Esophagus squamous epithelium (tissue), 5 donors: ENCODE measurements around the gene SLC35F4. TPM values are rescaled to one million over a fixed set of nuclear protein-coding genes. Genes with fewer than 3 reads are reported as not detected.

Experiments
- DNase-seq: peaks from one replicate; lab custom pipeline; 2025; lab: John Stamatoyannopoulos, UW
- H3K27ac ChIP-seq, 4 donors: fragments of 200-600 bp; sonication (generic); one replicate each; pipeline ENCODE4 v1.5.1; 2016 to 2019; ENCODE audit warnings: mild to moderate bottlenecking in 1 of 4
- H3K27me3 ChIP-seq, 4 donors: fragments of 200-600 bp; sonication (generic); 1 replicate in 3 of 4; 2 replicates in 1 of 4; pipeline versions ENCODE4 v1.5.1 to v1.6.0; 2017 to 2021; ENCODE audit warnings: antibody characterized with exemption in 1 of 4
- H3K36me3 ChIP-seq, 3 donors: fragments of 200-600 bp; sonication (generic); one replicate each; pipeline ENCODE4 v1.5.1; 2016 to 2019
- H3K4me1 ChIP-seq, 3 donors: fragments of 200-600 bp; sonication (generic); one replicate each; pipeline ENCODE4 v1.5.1; 2017 to 2019
- H3K4me3 ChIP-seq, 4 donors: fragments of 200-600 bp; sonication (generic); 1 replicate in 3 of 4; 2 replicates in 1 of 4; pipeline ENCODE4 v1.5.1; 2016 to 2019; ENCODE audit warnings: mild to moderate bottlenecking in 2 of 4, moderate library complexity in 1 of 4
- H3K9me3 ChIP-seq, 3 donors: fragments of 200-600 bp; sonication (generic); one replicate each; pipeline ENCODE4 v1.5.1; 2016 to 2019
- CTCF ChIP-seq, 6 experiments: fragments of 450-650 bp in 4 of 6; fragments of 200-600 bp in 2 of 6; sonication (generic) in 2 of 6; IDR thresholded peaks; one replicate each; pipeline ENCODE4 v1.5.1; 2016 to 2019; ENCODE audit warnings: antibody characterized with exemption in 6 of 6, mild to moderate bottlenecking in 4 of 6, moderate library complexity in 4 of 6
- POLR2A ChIP-seq, 4 donors: fragments of 450-650 bp; IDR thresholded peaks; one replicate each; pipeline ENCODE4 v1.6.1; 2017; ENCODE audit warnings: antibody characterized with exemption in 4 of 4, mild to moderate bottlenecking in 4 of 4, moderate library complexity in 3 of 4
- WGBS, 2 donors: methylation state at CpG; one replicate each; pipeline ENCODE4 v1.1.5; 2018; 5-methylcytosine and 5-hydroxymethylcytosine counted together
- intact Hi-C: fragments of 100-400 bp; cut with DNase I; formaldehyde crosslinking; loops from one replicate; pipeline ENCODE4 v1.15.0; 2022
- total RNA-seq, 4 donors: library from RNA; depleted of rRNA; stranded (reverse); fragments of >200 nt; gene quantifications; one replicate each; pipeline ENCODE4 v1.1.0, GENCODE V29; 2016
- donor health status: DM: yes; HTN: yes; CAD: no.

SLC35F4 gene
- total RNA-seq, 4 donors from 2014 or later: not detected

GRCh38 chr14:57889245-57889644 is 23.4 kb upstream of the SLC35F4 start:
- 25% methylated on average over 4 of the region's 4 CpGs; no CpG with 5 or more reads in 1 of the 2 donors for WGBS, 2 donors
- Histone ChIP-seq H3K27ac (no peak overlapping the region), H3K36me3 (no peaks in the 10 kb centered on the region), H3K27me3 (no peaks in the 10 kb centered on the region), H3K4me1 (no peaks in the 10 kb centered on the region), H3K9me3 (no peaks in the 10 kb centered on the region), H3K4me3 (no peak overlapping the region)
- no peak for TF ChIP-seq POLR2A (IDR thresholded peaks at IDR 0.05)
- TF ChIP-seq CTCF (IDR thresholded peaks at IDR 0.05): no peak
- no peak for DNase-seq
- intact Hi-C loops: no loop called here

- no peak for DNase-seq
- Histone ChIP-seq H3K36me3 (no peaks in the 10 kb centered on the region), H3K27me3 (no peaks in the 10 kb centered on the region), H3K27ac (no peak overlapping the region), H3K4me3 (no peak overlapping the region), H3K4me1 (no peaks in the 10 kb centered on the region), H3K9me3 (no peaks in the 10 kb centered on the region)
- whole genome bisulfite sequencing, 2 donors: 29 to 47% methylated on average over 3 of the region's 3 CpGs
- intact Hi-C loops: no loop called here
- TF ChIP-seq POLR2A (IDR thresholded peaks at IDR 0.05) (no peak), CTCF (IDR thresholded peaks at IDR 0.05) (peak in 1 of 6 experiments; percentile 27)
Observed at GRCh38 chr14:57884175-57884574, 18.3 kb upstream of the SLC35F4 start.

- Histone ChIP-seq H3K27ac (no peak overlapping the region), H3K36me3 (no peaks in the 10 kb centered on the region), H3K27me3 (no peaks in the 10 kb centered on the region), H3K4me1 (no peaks in the 10 kb centered on the region), H3K9me3 (no peaks in the 10 kb centered on the region), H3K4me3 (no peak overlapping the region)
- 69 to 81% methylated on average over 7 of the region's 7 CpGs for WGBS, 2 donors
- no peak for DNase-seq
- no peak for TF ChIP-seq POLR2A (IDR thresholded peaks at IDR 0.05)
- TF ChIP-seq CTCF (IDR thresholded peaks at IDR 0.05): no peak
- intact Hi-C loops: no loop called here
Observed at GRCh38 chr14:57883061-57883460, 17.2 kb upstream of the SLC35F4 start.

GRCh38 chr14:57879516-57879915 is 13.6 kb upstream of the SLC35F4 start:
- Histone ChIP-seq H3K27ac (no peak overlapping the region), H3K4me3 (no peak overlapping the region), H3K4me1 (no peaks in the 10 kb centered on the region), H3K36me3 (no peaks in the 10 kb centered on the region), H3K9me3 (no peaks in the 10 kb centered on the region), H3K27me3 (no peaks in the 10 kb centered on the region)
- DNase-seq: no peak
- intact Hi-C loops: no loop called here
- TF ChIP-seq CTCF (IDR thresholded peaks at IDR 0.05): no peak
- TF ChIP-seq POLR2A (IDR thresholded peaks at IDR 0.05): no peak
- WGBS, 2 donors: 69 to 72% methylated on average over 2 of the region's 2 CpGs

- no peaks in the 10 kb centered on the region for H3K27me3 ChIP-seq
- H3K27ac ChIP-seq: no peak overlapping the region
- no peaks in the 10 kb centered on the region for H3K9me3 ChIP-seq
- H3K4me1 ChIP-seq: no peaks in the 10 kb centered on the region
- H3K36me3 ChIP-seq: no peaks in the 10 kb centered on the region
- 58 to 69% methylated on average over 2 of the region's 2 CpGs for WGBS, 2 donors
- intact Hi-C loops: no loop called here
- DNase-seq: no peak
- no peak overlapping the region for H3K4me3 ChIP-seq
- TF ChIP-seq POLR2A (IDR thresholded peaks at IDR 0.05): no peak
- TF ChIP-seq CTCF (IDR thresholded peaks at IDR 0.05): no peak
Observed at GRCh38 chr14:57875985-57876384, 10.1 kb upstream of the SLC35F4 start.
